Measurements from ENCODE around the gene REG3G. TPM values are rescaled to one million over a fixed set of nuclear protein-coding genes. Genes with fewer than 3 reads are reported as not detected.

The REG3G gene
- total RNA-seq: under 1 TPM in 1 of 4 donors, not detected in 3; 0.35 TPM

DNA sequence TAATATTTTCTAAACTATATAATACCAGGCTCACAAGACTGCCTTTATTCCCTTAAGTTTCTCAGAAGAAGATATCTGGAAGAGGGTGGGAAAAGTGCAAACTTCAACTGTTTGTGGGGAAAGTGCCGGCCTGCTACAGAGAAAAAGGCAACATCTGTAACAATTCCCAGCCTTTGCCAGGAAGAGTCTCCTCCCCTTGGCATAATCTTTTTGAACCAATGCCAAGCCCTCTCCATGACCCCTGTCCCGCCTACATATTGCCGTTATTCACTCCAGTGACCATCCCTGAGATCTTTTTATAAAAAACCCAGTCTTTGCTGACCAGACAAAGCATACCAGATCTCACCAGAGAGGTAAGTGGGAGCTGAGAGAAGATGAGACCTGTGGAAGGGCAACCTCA is at the start of gene REG3G:
REG3G (plus strand) TSS at position 282 of the 400 bp plus-strand sequence. CDS start 392 bp downstream, outside the sequence.
- Histone ChIP-seq H3K27me3 (no peaks in the 10 kb centered on the region), H3K4me3 (no peak within 1 kb of the TSS), H3K36me3 (no peaks in the 10 kb centered on the region), H3K4me1 (no peaks in the 10 kb centered on the region), H3K9me3 (no peaks in the 10 kb centered on the region), H3K27ac (no peak within 1 kb of the TSS)
- no peak for DNase-seq
- no peak for TF ChIP-seq POLR2A (IDR thresholded peaks at IDR 0.05)
- TF ChIP-seq, protein P1, sequence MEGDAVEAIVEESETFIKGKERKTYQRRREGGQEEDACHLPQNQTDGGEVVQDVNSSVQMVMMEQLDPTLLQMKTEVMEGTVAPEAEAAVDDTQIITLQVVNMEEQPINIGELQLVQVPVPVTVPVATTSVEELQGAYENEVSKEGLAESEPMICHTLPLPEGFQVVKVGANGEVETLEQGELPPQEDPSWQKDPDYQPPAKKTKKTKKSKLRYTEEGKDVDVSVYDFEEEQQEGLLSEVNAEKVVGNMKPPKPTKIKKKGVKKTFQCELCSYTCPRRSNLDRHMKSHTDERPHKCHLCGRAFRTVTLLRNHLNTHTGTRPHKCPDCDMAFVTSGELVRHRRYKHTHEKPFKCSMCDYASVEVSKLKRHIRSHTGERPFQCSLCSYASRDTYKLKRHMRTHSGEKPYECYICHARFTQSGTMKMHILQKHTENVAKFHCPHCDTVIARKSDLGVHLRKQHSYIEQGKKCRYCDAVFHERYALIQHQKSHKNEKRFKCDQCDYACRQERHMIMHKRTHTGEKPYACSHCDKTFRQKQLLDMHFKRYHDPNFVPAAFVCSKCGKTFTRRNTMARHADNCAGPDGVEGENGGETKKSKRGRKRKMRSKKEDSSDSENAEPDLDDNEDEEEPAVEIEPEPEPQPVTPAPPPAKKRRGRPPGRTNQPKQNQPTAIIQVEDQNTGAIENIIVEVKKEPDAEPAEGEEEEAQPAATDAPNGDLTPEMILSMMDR (IDR thresholded peaks at IDR 0.05): no peak
- intact Hi-C loops (cut with DNase I; ENCODE audit: low total_unique reads): no loop called here

DNA sequence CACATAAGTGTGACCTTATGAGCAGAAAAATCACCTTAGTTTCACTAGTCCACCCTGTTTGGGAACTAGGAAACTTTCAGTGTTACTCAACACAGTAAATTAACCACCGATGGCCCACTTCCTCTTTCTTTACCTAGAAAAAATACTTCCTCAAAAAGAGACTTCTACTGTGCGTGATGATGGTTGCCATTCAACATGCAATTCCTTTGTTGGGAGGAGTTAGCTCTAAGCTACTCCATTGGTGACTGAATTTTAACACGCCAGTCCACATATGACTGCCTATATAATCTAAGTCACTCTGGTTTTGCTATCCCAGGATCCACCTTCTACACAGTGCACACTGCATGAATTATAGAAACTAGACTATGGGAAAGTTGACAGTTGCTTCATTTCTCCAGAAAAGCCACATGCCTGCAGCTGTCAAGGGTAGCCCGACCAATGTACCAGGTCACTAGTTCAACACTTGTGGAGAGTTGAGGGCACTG is 47.8 kb upstream of the REG3G start:
- Histone ChIP-seq H3K36me3 (no peaks in the 10 kb centered on the region), H3K27me3 (no peaks in the 10 kb centered on the region), H3K4me3 (no peak overlapping the region), H3K9me3 (no peaks in the 10 kb centered on the region), H3K4me1 (no peaks in the 10 kb centered on the region), H3K27ac (no peak overlapping the region)
- intact Hi-C loops (cut with DNase I; ENCODE audit: low total_unique reads): no loop called here
- no peak for DNase-seq
- no peak for TF ChIP-seq POLR2A (IDR thresholded peaks at IDR 0.05)
- TF ChIP-seq, protein P1 (IDR thresholded peaks at IDR 0.05): no peak

DNA sequence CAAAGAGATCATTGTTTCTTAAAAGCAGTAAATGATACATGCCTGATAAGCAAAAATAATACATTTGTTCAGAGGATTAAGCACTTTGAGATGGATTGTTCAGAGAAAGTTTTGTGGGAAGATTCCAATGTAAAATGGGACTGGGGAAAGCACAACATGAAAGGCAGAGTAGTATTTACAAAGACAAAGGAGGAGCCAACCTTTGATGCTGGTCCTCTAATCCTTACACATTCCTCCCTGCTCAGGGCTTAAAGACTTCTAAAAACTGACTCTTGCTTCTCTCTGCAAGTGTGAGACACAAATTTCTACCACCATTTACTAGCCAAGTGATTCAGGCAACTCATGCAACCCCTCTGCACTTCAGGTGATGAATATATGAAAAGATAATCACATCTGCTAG is 47.2 kb upstream of the REG3G start:
- DNase-seq: no peak
- Histone ChIP-seq H3K27me3 (no peaks in the 10 kb centered on the region), H3K4me3 (no peak overlapping the region), H3K9me3 (no peaks in the 10 kb centered on the region), H3K4me1 (no peaks in the 10 kb centered on the region), H3K36me3 (no peaks in the 10 kb centered on the region), H3K27ac (no peak overlapping the region)
- TF ChIP-seq, protein P1 (IDR thresholded peaks at IDR 0.05): no peak
- intact Hi-C loops (cut with DNase I; ENCODE audit: low total_unique reads): no loop called here

DNA sequence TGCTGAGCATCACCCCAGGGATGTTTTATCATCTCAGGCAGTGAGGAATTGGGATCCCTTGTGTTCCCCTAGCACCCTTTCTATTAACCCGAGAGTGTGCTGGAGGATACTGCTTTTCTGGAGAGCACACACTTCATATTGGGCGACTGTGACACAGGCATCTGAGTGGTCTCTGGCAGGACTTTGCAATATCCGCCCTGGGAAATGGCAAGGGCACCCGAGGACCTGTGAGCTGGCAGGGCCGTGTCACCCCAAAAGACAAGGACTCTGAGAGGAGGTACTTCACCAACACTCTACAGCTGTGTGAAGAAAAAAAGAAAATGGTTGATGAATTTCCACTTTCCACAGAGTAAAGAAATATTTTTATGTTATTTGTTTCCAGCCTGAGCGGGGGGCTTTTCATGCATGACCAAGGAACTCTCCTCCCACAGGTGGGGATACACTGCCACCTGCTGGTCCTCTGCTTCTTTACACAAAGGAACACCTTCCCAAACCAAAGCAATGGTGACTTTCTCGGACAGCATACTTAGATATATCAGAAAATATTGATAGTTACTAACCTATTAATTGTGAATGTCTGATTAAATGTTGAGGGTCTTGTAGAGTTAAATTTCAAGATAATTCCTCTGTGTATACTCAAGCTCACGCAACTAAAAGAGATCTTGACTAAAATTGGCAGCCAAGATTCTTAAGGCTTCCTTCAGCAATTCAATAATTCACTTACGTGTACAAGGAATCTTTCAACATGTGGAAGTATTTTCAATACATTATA is 45.9 kb upstream of the REG3G start:
- Histone ChIP-seq H3K4me3 (no peak overlapping the region), H3K4me1 (no peaks in the 10 kb centered on the region), H3K36me3 (no peaks in the 10 kb centered on the region), H3K27me3 (no peaks in the 10 kb centered on the region), H3K27ac (no peak overlapping the region), H3K9me3 (no peaks in the 10 kb centered on the region)
- TF ChIP-seq, protein P1 (IDR thresholded peaks at IDR 0.05): peak in 3 of 4 experiments; percentile 36 to 55 (median 36)
- TF ChIP-seq POLR2A (IDR thresholded peaks at IDR 0.05): no peak
- intact Hi-C loops (cut with DNase I; ENCODE audit: low total_unique reads): no loop called here
- no peak for DNase-seq

DNA sequence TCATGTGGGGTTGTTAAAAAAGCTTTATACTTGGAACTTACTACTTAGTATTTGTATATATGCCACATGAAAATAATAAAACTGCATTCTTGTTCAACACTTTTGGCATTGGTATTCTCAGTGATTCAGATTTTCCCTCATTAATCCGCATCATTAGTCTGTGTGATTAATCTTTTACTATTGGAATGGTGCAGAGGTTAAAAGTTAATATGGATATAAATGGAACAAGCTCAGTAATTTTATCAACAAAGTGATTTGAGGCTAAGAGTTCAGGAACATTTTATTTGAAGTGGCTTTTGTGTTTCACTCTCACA is 45.4 kb upstream of the REG3G start:
- intact Hi-C loops (cut with DNase I; ENCODE audit: low total_unique reads): no loop called here
- Histone ChIP-seq H3K9me3 (no peaks in the 10 kb centered on the region), H3K36me3 (no peaks in the 10 kb centered on the region), H3K4me3 (no peak overlapping the region), H3K27ac (no peak overlapping the region), H3K27me3 (no peaks in the 10 kb centered on the region), H3K4me1 (no peaks in the 10 kb centered on the region)
- TF ChIP-seq, protein P1 (IDR thresholded peaks at IDR 0.05): no peak
- no peak for TF ChIP-seq POLR2A (IDR thresholded peaks at IDR 0.05)
- DNase-seq: no peak

Measured in uterus (tissue), 4 donors.